Measurements from ENCODE around the gene KAT2B.

KAT2B gene

DNA sequence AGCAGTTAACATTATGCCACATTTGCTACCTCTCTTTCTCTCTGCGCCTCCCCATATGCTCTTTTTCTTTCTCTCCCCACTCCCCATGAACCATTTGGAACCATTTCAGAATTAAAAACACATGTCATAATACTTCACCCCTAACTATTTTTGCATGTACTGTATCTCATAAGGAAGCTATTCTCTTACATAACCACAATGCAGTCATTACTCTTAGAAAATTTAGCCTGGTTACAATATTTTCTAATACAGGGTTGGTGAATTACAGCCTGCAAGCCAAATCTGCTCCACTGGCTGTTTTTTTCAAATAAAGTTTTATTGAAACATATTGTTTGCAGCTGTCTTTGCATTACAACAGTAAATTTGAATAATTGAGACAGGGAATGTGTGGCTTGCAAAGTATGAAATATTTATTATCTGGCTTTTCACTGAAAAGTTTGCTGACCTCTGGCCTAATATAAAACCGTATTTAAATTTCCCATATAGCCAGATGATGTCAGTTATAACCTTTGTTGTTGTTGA is 82.9 kb downstream of the KAT2B start:
- Histone ChIP-seq H2BK12ac (ENCODE audit: low read length) (no peak overlapping the region), H2BK5ac (ENCODE audit: low read depth, low read length, poor library complexity) (no peak overlapping the region), H4K8ac (ENCODE audit: low read depth, low read length) (no peak overlapping the region), H3K36me3 (ENCODE audit: control insufficient read depth in 1 of 2, insufficient read depth in 2 of 2, low read length in 2 of 2) (peaks cover 0 to 3% of the 10 kb centered on the region in 2 experiments), H3K27me3 (ENCODE audit: insufficient read depth, low read length) (no peaks in the 10 kb centered on the region), H3K9me3 (ENCODE audit: insufficient read depth, low read depth, low read length) (no peaks in the 10 kb centered on the region), H3K79me2 (ENCODE audit: control insufficient read depth, insufficient read depth, low read length, poor library complexity) (no peaks in the 10 kb centered on the region), H2AK5ac (ENCODE audit: low read length) (no peak overlapping the region), H3K23ac (ENCODE audit: low read length) (no peak overlapping the region), H4K12ac (ENCODE audit: low read depth, low read length) (no peak overlapping the region), H3K4me3 (ENCODE audit: low read depth, low read length) (no peak overlapping the region), H3K4ac (ENCODE audit: low read depth, low read length) (no peak overlapping the region), H3K79me1 (ENCODE audit: low read length) (no peaks in the 10 kb centered on the region), H4K91ac (ENCODE audit: low read depth, low read length) (no peak overlapping the region), H2BK120ac (ENCODE audit: insufficient read depth, low read length, poor library complexity) (no peak overlapping the region), H3K9ac (ENCODE audit: low read length) (no peak overlapping the region), H2AFZ (ENCODE audit: insufficient read depth, low read length, poor library complexity) (no peak overlapping the region), H3K4me1 (ENCODE audit: control insufficient read depth in 1 of 2, insufficient read depth in 2 of 2, low read length in 2 of 2) (no peaks in the 10 kb centered on the region), H3K18ac (ENCODE audit: low read length) (no peak overlapping the region), H3K14ac (ENCODE audit: low read length) (no peak overlapping the region), H3K27ac (ENCODE audit: low read depth, low read length) (no peak overlapping the region), H3K4me2 (ENCODE audit: low read length) (no peak overlapping the region)
- no CpG with 5 or more reads among the region's 2 CpGs for WGBS (ENCODE audit: extremely low coverage, insufficient coverage, insufficient read length)
- no peak for DNase-seq

GRCh38 chr3:20125289-20125688 is 85.0 kb downstream of the KAT2B start:
- Histone ChIP-seq H3K79me2 (ENCODE audit: control insufficient read depth, insufficient read depth, low read length, poor library complexity) (no peaks in the 10 kb centered on the region), H3K4ac (ENCODE audit: low read depth, low read length) (no peak overlapping the region), H3K27me3 (ENCODE audit: insufficient read depth, low read length) (no peaks in the 10 kb centered on the region), H3K23ac (ENCODE audit: low read length) (no peak overlapping the region), H3K36me3 (ENCODE audit: control insufficient read depth in 1 of 2, insufficient read depth in 2 of 2, low read length in 2 of 2) (peaks cover 0 to 3% of the 10 kb centered on the region in 2 experiments), H2BK5ac (ENCODE audit: low read depth, low read length, poor library complexity) (no peak overlapping the region), H3K4me3 (ENCODE audit: low read depth, low read length) (no peak overlapping the region), H3K9me3 (ENCODE audit: insufficient read depth, low read depth, low read length) (no peaks in the 10 kb centered on the region), H3K79me1 (ENCODE audit: low read length) (no peaks in the 10 kb centered on the region), H3K9ac (ENCODE audit: low read length) (no peak overlapping the region), H3K27ac (ENCODE audit: low read depth, low read length) (no peak overlapping the region), H3K18ac (ENCODE audit: low read length) (no peak overlapping the region), H3K14ac (ENCODE audit: low read length) (no peak overlapping the region), H4K91ac (ENCODE audit: low read depth, low read length) (no peak overlapping the region), H2AFZ (ENCODE audit: insufficient read depth, low read length, poor library complexity) (no peak overlapping the region), H3K4me2 (ENCODE audit: low read length) (no peak overlapping the region), H4K8ac (ENCODE audit: low read depth, low read length) (no peak overlapping the region), H2AK5ac (ENCODE audit: low read length) (no peak overlapping the region), H4K12ac (ENCODE audit: low read depth, low read length) (no peak overlapping the region), H3K4me1 (ENCODE audit: control insufficient read depth in 1 of 2, insufficient read depth in 2 of 2, low read length in 2 of 2) (no peaks in the 10 kb centered on the region), H2BK120ac (ENCODE audit: insufficient read depth, low read length, poor library complexity) (no peak overlapping the region), H2BK12ac (ENCODE audit: low read length) (no peak overlapping the region)
- no CpG with 5 or more reads among the region's 4 CpGs for whole genome bisulfite sequencing (ENCODE audit: extremely low coverage, insufficient coverage, insufficient read length)
- DNase-seq, result no peak

DNA sequence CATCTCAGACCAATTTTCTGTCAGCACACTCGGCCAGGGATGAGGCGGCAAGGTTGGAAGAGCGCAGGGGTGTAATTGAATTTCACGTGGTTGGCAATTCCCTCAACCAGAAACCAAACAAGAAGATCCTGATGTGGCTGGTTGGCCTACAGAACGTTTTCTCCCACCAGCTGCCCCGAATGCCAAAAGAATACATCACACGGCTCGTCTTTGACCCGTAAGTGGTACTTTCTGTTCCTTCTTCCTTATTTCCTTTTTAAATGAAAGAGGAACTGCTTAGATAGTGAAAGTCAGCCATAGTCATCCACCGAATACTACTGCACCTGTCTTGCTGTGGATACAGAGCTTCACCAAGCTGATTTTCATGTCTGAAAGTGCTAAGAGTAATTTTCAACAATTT is 85.7 kb downstream of the KAT2B start:
- no peaks in the 10 kb centered on the region for H3K9me3 ChIP-seq (ENCODE audit: insufficient read depth, low read depth, low read length)
- H3K4me3 ChIP-seq (ENCODE audit: low read depth, low read length), result no peak overlapping the region
- H3K4me1 ChIP-seq (ENCODE audit: control insufficient read depth in 1 of 2, insufficient read depth in 2 of 2, low read length in 2 of 2), result no peaks in the 10 kb centered on the region
- no peak overlapping the region for H2AFZ ChIP-seq (ENCODE audit: insufficient read depth, low read length, poor library complexity)
- no peak overlapping the region for H3K27ac ChIP-seq (ENCODE audit: low read depth, low read length)
- H4K12ac ChIP-seq (ENCODE audit: low read depth, low read length), result no peak overlapping the region
- H3K27me3 ChIP-seq (ENCODE audit: insufficient read depth, low read length), result no peaks in the 10 kb centered on the region
- H3K23ac ChIP-seq (ENCODE audit: low read length), result no peak overlapping the region
- no peak overlapping the region for H2BK120ac ChIP-seq (ENCODE audit: insufficient read depth, low read length, poor library complexity)
- no peak overlapping the region for H2BK12ac ChIP-seq (ENCODE audit: low read length)
- H3K4ac ChIP-seq (ENCODE audit: low read depth, low read length), result no peak overlapping the region
- no peak overlapping the region for H4K91ac ChIP-seq (ENCODE audit: low read depth, low read length)
- peaks cover 0 to 3% of the 10 kb centered on the region in 2 experiments for H3K36me3 ChIP-seq (ENCODE audit: control insufficient read depth in 1 of 2, insufficient read depth in 2 of 2, low read length in 2 of 2)
- WGBS (ENCODE audit: extremely low coverage, insufficient coverage, insufficient read length), result no CpG with 5 or more reads among the region's 10 CpGs
- no peaks in the 10 kb centered on the region for H3K79me2 ChIP-seq (ENCODE audit: control insufficient read depth, insufficient read depth, low read length, poor library complexity)
- H3K14ac ChIP-seq (ENCODE audit: low read length), result no peak overlapping the region
- H3K79me1 ChIP-seq (ENCODE audit: low read length), result no peaks in the 10 kb centered on the region
- peak in 1 of 2 donors; percentile 2 for DNase-seq
- H2AK5ac ChIP-seq (ENCODE audit: low read length), result no peak overlapping the region
- H3K9ac ChIP-seq (ENCODE audit: low read length), result no peak overlapping the region
- no peak overlapping the region for H4K8ac ChIP-seq (ENCODE audit: low read depth, low read length)
- no peak overlapping the region for H2BK5ac ChIP-seq (ENCODE audit: low read depth, low read length, poor library complexity)
- H3K4me2 ChIP-seq (ENCODE audit: low read length), result no peak overlapping the region
- no peak overlapping the region for H3K18ac ChIP-seq (ENCODE audit: low read length)

GRCh38 chr3:20128358-20128757 is 88.1 kb downstream of the KAT2B start:
- Histone ChIP-seq H3K4me1 (ENCODE audit: control insufficient read depth in 1 of 2, insufficient read depth in 2 of 2, low read length in 2 of 2) (no peaks in the 10 kb centered on the region), H3K14ac (ENCODE audit: low read length) (no peak overlapping the region), H3K9me3 (ENCODE audit: insufficient read depth, low read depth, low read length) (no peaks in the 10 kb centered on the region), H2BK5ac (ENCODE audit: low read depth, low read length, poor library complexity) (no peak overlapping the region), H3K4me2 (ENCODE audit: low read length) (no peak overlapping the region), H2AFZ (ENCODE audit: insufficient read depth, low read length, poor library complexity) (no peak overlapping the region), H3K79me1 (ENCODE audit: low read length) (no peaks in the 10 kb centered on the region), H4K8ac (ENCODE audit: low read depth, low read length) (no peak overlapping the region), H4K91ac (ENCODE audit: low read depth, low read length) (no peak overlapping the region), H3K27ac (ENCODE audit: low read depth, low read length) (no peak overlapping the region), H3K36me3 (ENCODE audit: control insufficient read depth in 1 of 2, insufficient read depth in 2 of 2, low read length in 2 of 2) (peaks cover 0 to 3% of the 10 kb centered on the region in 2 experiments), H3K4me3 (ENCODE audit: low read depth, low read length) (no peak overlapping the region), H2AK5ac (ENCODE audit: low read length) (no peak overlapping the region), H3K9ac (ENCODE audit: low read length) (no peak overlapping the region), H3K79me2 (ENCODE audit: control insufficient read depth, insufficient read depth, low read length, poor library complexity) (no peaks in the 10 kb centered on the region), H3K23ac (ENCODE audit: low read length) (no peak overlapping the region), H3K27me3 (ENCODE audit: insufficient read depth, low read length) (no peaks in the 10 kb centered on the region), H2BK12ac (ENCODE audit: low read length) (no peak overlapping the region), H4K12ac (ENCODE audit: low read depth, low read length) (no peak overlapping the region), H2BK120ac (ENCODE audit: insufficient read depth, low read length, poor library complexity) (no peak overlapping the region), H3K4ac (ENCODE audit: low read depth, low read length) (no peak overlapping the region), H3K18ac (ENCODE audit: low read length) (no peak overlapping the region)
- no CpG with 5 or more reads among the region's 2 CpGs for WGBS (ENCODE audit: extremely low coverage, insufficient coverage, insufficient read length)
- no peak for DNase-seq
